Fibroblast of lung (primary cell): Measurements from ENCODE around the gene CTDSPL. TPM values are rescaled to one million over a fixed set of nuclear protein-coding genes. Genes with fewer than 3 reads are reported as not detected.

Experiments used
- DNase-seq, 2 donors: peaks; one replicate each; pipeline versions ENCODE4 v3.0.0 to v3.0.0-alpha.2; 2010; ENCODE audit warnings: low read depth in 2 of 2
- H2AFZ ChIP-seq: 2 replicates; pipeline ENCODE4 v1.5.1; 2012; ENCODE audit warnings: low read length, control low read depth, inconsistent platforms
- H3K27ac ChIP-seq: 2 replicates; pipeline ENCODE4 v1.5.1; 2011; ENCODE audit warnings: low read length, control low read depth; ENCODE audit not compliant: insufficient read depth
- H3K27me3 ChIP-seq: 2 replicates; pipeline ENCODE4 v1.5.1; 2011; ENCODE audit warnings: mild to moderate bottlenecking, low read length; ENCODE audit not compliant: control insufficient read depth, insufficient read depth
- H3K36me3 ChIP-seq: 2 replicates; pipeline ENCODE4 v1.5.1; 2011; ENCODE audit warnings: low read length; ENCODE audit not compliant: control insufficient read depth, insufficient read depth
- H3K4me1 ChIP-seq: 2 replicates; pipeline ENCODE4 v1.5.1; 2011; ENCODE audit warnings: low read length; ENCODE audit not compliant: control insufficient read depth, insufficient read depth; ENCODE audit errors: extremely low read depth
- H3K4me2 ChIP-seq: 2 replicates; pipeline ENCODE4 v1.5.1; 2011; ENCODE audit warnings: low read length, control low read depth; ENCODE audit not compliant: insufficient read depth; ENCODE audit errors: extremely low read depth
- H3K4me3 ChIP-seq, 4 experiments: fragments of 200-600 bp in 1 of 4; sonication (generic) in 1 of 4; replicated peaks in 1 of 4; 2 replicates each; pipeline ENCODE4 v1.5.1; 2011 to 2016; ENCODE audit warnings: low read length in 4 of 4, low read depth in 3 of 4, mild to moderate bottlenecking in 3 of 4, control low read depth in 2 of 4, inconsistent platforms in 1 of 4, mixed read lengths in 1 of 4; ENCODE audit not compliant: insufficient read depth in 1 of 4; ENCODE audit errors: control extremely low read depth in 1 of 4
- H3K79me2 ChIP-seq: 2 replicates; pipeline ENCODE4 v1.5.1; 2012; ENCODE audit warnings: mild to moderate bottlenecking, low read length, inconsistent platforms; ENCODE audit not compliant: control insufficient read depth, insufficient read depth
- H3K9ac ChIP-seq: 2 replicates; pipeline ENCODE4 v1.5.1; 2011; ENCODE audit warnings: mild to moderate bottlenecking, low read length, control low read depth; ENCODE audit not compliant: insufficient read depth
- H3K9me3 ChIP-seq: 2 replicates; pipeline ENCODE4 v1.5.1; 2012; ENCODE audit warnings: low read depth, low read length; ENCODE audit not compliant: control insufficient read depth, insufficient read depth
- H4K20me1 ChIP-seq: 2 replicates; pipeline ENCODE4 v1.5.1; 2011; ENCODE audit warnings: low read length; ENCODE audit not compliant: control insufficient read depth, insufficient read depth; ENCODE audit errors: extremely low read depth
- CTCF ChIP-seq, 2 donors: IDR thresholded peaks in 1 of 2; conservative IDR thresholded peaks in 1 of 2; 1 replicate in 1 of 2; 2 replicates in 1 of 2; pipeline ENCODE4 v1.5.1; 2011 to 2012; ENCODE audit warnings: low read length in 2 of 2, control low read depth in 1 of 2, inconsistent platforms in 1 of 2, low read depth in 1 of 2, mild to moderate bottlenecking in 1 of 2
- EZH2 ChIP-seq: IDR thresholded peaks from 2 replicates; pipeline ENCODE4 v1.5.1; 2012; ENCODE audit warnings: low read length, control low read depth, mild to moderate bottlenecking; ENCODE audit errors: missing control alignments
- polyA plus RNA-seq, 2 donors: library from polyadenylated mRNA; depleted of rRNA in 1 of 2; stranded (reverse) in 1 of 2; unstranded in 1 of 2; fragments of >200 nt; gene quantifications; 2 replicates each; pipeline ENCODE4 v1.2.1, GENCODE V29; 2011 to 2012; ENCODE audit warnings: missing spikeins in 1 of 2
- total RNA-seq: library from RNA; depleted of rRNA; stranded (reverse); fragments of >200 nt; gene quantifications from 2 replicates; pipeline ENCODE4 v1.2.1, GENCODE V29; 2014

CTDSPL gene
- total and polyA plus RNA-seq, 2 donors (not counting 1 experiment from before 2014, with no cell fraction given) = 34.0 to 51.5 TPM

DNA sequence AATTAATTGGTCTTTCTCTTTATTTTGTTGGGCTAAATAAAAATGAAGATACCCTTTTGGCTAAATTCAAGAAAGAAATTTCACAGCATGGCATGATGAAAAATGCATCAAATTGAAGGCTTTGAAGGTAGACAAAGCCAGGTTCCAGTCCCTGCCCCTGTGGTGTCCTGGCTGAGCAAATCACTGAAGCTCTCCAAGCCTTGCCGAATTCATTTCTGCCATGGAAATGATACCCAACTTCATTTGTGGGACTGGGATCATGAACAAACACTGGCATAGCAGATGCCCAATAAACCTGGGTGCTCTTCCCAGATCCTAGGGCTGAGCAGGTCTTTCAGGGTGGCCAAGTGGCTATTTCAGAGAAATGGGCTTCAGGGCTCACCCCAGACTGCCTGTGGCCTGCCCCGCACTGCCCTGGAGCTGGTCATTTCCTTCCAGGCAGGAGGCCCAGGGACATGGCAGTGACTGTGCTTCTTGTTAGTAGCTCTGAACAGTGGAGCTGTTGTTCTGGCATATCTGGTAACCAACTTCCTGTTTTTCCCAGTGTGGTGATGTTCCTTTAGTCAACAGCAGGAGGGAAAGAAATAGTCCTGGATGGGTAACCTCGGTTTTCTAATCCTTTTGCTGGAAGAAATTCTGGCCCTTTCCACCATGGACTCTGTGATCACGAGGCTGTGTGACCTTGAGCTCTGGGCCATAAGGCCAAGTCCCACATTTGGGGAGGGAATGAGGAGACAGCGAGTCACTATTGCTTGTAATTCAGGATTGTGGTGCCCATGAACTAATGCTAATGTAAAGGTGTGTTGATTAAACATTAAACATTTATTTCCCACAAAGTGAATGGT lies 47.6 kb downstream of the CTDSPL start:
- no peak for DNase-seq
- Histone ChIP-seq H3K9me3 (no peaks in the 10 kb centered on the region), H2AFZ (no peak overlapping the region), H3K27ac (no peak overlapping the region), H3K27me3 (no peaks in the 10 kb centered on the region), H4K20me1 (no peaks in the 10 kb centered on the region), H3K4me2 (no peak overlapping the region), H3K79me2 (peaks cover 4% of the 10 kb centered on the region), H3K4me1 (peaks cover 17% of the 10 kb centered on the region), H3K9ac (no peak overlapping the region), H3K4me3 (no peak overlapping the region), H3K36me3 (no peaks in the 10 kb centered on the region)
- TF ChIP-seq EZH2 (no peak), CTCF (conservative IDR thresholded peaks at IDR 0.05 in 1 of 2, IDR thresholded peaks at IDR 0.05 in 1 of 2; ENCODE audit: low read depth in 1 of 2, low read length in 2 of 2) (no peak)

- no peak overlapping the region for H3K9ac ChIP-seq
- no peak overlapping the region for H2AFZ ChIP-seq
- no peak overlapping the region for H3K27ac ChIP-seq
- H3K36me3 ChIP-seq = no peaks in the 10 kb centered on the region
- no peaks in the 10 kb centered on the region for H3K9me3 ChIP-seq
- H3K27me3 ChIP-seq = no peaks in the 10 kb centered on the region
- peaks cover 3% of the 10 kb centered on the region for H3K79me2 ChIP-seq
- no peak for DNase-seq
- no peak overlapping the region for H3K4me2 ChIP-seq
- no peaks in the 10 kb centered on the region for H4K20me1 ChIP-seq
- no peak for TF ChIP-seq EZH2
- TF ChIP-seq CTCF (conservative IDR thresholded peaks at IDR 0.05 in 1 of 2, IDR thresholded peaks at IDR 0.05 in 1 of 2; ENCODE audit: low read depth in 1 of 2, low read length in 2 of 2) = no peak
- peaks cover 6% of the 10 kb centered on the region for H3K4me1 ChIP-seq
- no peak overlapping the region for H3K4me3 ChIP-seq
Measured at GRCh38 chr3:37910671-37911400, 49.2 kb downstream of the CTDSPL start.

GRCh38 chr3:37912052-37912733 lies 50.5 kb downstream of the CTDSPL start:
- no peaks in the 10 kb centered on the region for H3K79me2 ChIP-seq

More at GRCh38 chr3:37912052-37912733, 50.5 kb downstream of the CTDSPL start:
- no peak for DNase-seq
- no peaks in the 10 kb centered on the region for H3K9me3 ChIP-seq
- no peak overlapping the region for H3K4me2 ChIP-seq
- no peaks in the 10 kb centered on the region for H4K20me1 ChIP-seq
- peak in 1 of 2 donors; percentile 19 for TF ChIP-seq CTCF (conservative IDR thresholded peaks at IDR 0.05 in 1 of 2, IDR thresholded peaks at IDR 0.05 in 1 of 2; ENCODE audit: low read depth in 1 of 2, low read length in 2 of 2)
- TF ChIP-seq EZH2 = no peak
- no peak overlapping the region for H3K27ac ChIP-seq
- no peaks in the 10 kb centered on the region for H3K27me3 ChIP-seq
- no peak overlapping the region for H3K9ac ChIP-seq
- no peaks in the 10 kb centered on the region for H3K4me1 ChIP-seq
- H2AFZ ChIP-seq = no peak overlapping the region
- H3K36me3 ChIP-seq = no peaks in the 10 kb centered on the region
- no peak overlapping the region for H3K4me3 ChIP-seq
